Measurements from ENCODE around the gene TSPAN1. TPM values are rescaled to one million over a fixed set of nuclear protein-coding genes. Genes with fewer than 3 reads are reported as not detected.

TSPAN1 gene
- polyA plus RNA-seq, 3 donors = 51.5 to 97.3 (median 53.7) TPM

GRCh38 chr1:46153228-46153627 is 21.7 kb upstream of the TSPAN1 start:
- DNase-seq (ENCODE audit: extremely low read depth in 1 of 11, low read depth in 9 of 11, low spot score in 4 of 11) = no peak

- no peak for DNase-seq (ENCODE audit: extremely low read depth in 1 of 11, low read depth in 9 of 11, low spot score in 4 of 11)
Measured at GRCh38 chr1:46153732-46154131, 21.2 kb upstream of the TSPAN1 start.

- DNase-seq (ENCODE audit: extremely low read depth in 1 of 11, low read depth in 9 of 11, low spot score in 4 of 11) = no peak
Measured at GRCh38 chr1:46157916-46158311, 17.0 kb upstream of the TSPAN1 start.

GRCh38 chr1:46158312-46159281 is 16.3 kb upstream of the TSPAN1 start:
- DNase-seq (ENCODE audit: extremely low read depth in 1 of 11, low read depth in 9 of 11, low spot score in 4 of 11) = no peak

GRCh38 chr1:46159516-46159915 is 15.4 kb upstream of the TSPAN1 start:
- no peak for DNase-seq (ENCODE audit: extremely low read depth in 1 of 11, low read depth in 9 of 11, low spot score in 4 of 11)

GRCh38 chr1:46160212-46160611 is 14.7 kb upstream of the TSPAN1 start:
- DNase-seq (ENCODE audit: extremely low read depth in 1 of 11, low read depth in 9 of 11, low spot score in 4 of 11) = no peak

GRCh38 chr1:46166521-46167462 is 8.1 kb upstream of the TSPAN1 start:
- no peak for DNase-seq (ENCODE audit: extremely low read depth in 1 of 11, low read depth in 9 of 11, low spot score in 4 of 11)

GRCh38 chr1:46168477-46168876 is 6.4 kb upstream of the TSPAN1 start:
- DNase-seq (ENCODE audit: extremely low read depth in 1 of 11, low read depth in 9 of 11, low spot score in 4 of 11) = no peak

- no peak for DNase-seq (ENCODE audit: extremely low read depth in 1 of 11, low read depth in 9 of 11, low spot score in 4 of 11)
Measured at GRCh38 chr1:46169811-46170454, 5.0 kb upstream of the TSPAN1 start.

- no peak for DNase-seq (ENCODE audit: extremely low read depth in 1 of 11, low read depth in 9 of 11, low spot score in 4 of 11)
Measured at GRCh38 chr1:46171351-46171750, 3.5 kb upstream of the TSPAN1 start.

- DNase-seq (ENCODE audit: extremely low read depth in 1 of 11, low read depth in 9 of 11, low spot score in 4 of 11) = peak in 1 of 11 donors; percentile 63
Measured at GRCh38 chr1:46171871-46172270, 3.0 kb upstream of the TSPAN1 start.

- no peak for DNase-seq (ENCODE audit: extremely low read depth in 1 of 11, low read depth in 9 of 11, low spot score in 4 of 11)
Measured at GRCh38 chr1:46172321-46172720, 2.6 kb upstream of the TSPAN1 start.

- DNase-seq (ENCODE audit: extremely low read depth in 1 of 11, low read depth in 9 of 11, low spot score in 4 of 11) = no peak
Measured at GRCh38 chr1:46173361-46173856, 1.5 kb upstream of the TSPAN1 start.

- DNase-seq (ENCODE audit: extremely low read depth in 1 of 11, low read depth in 9 of 11, low spot score in 4 of 11) = no peak
Measured at GRCh38 chr1:46175243-46175642, 356 bp downstream of the TSPAN1 start.

GRCh38 chr1:46176211-46176865 is 1.5 kb downstream of the TSPAN1 start, which contains the start of gene P3R3URF:
Gene P3R3URF, minus strand, starts transcription at chr1:46176488. Its CDS starts 17 bp downstream, at chr1:46176471.
- no peak for DNase-seq (ENCODE audit: extremely low read depth in 1 of 11, low read depth in 9 of 11, low spot score in 4 of 11)

GRCh38 chr1:46179138-46180081 is 4.5 kb downstream of the TSPAN1 start:
- peak; percentile 72 to 89 (median 83) for DNase-seq (ENCODE audit: extremely low read depth in 1 of 11, low read depth in 9 of 11, low spot score in 4 of 11)

- DNase-seq (ENCODE audit: extremely low read depth in 1 of 11, low read depth in 9 of 11, low spot score in 4 of 11) = no peak
Measured at GRCh38 chr1:46180082-46180616, 5.3 kb downstream of the TSPAN1 start.
